HepG2 (cell line): ENCODE results near the gene SERTAD3. TPM values are rescaled to one million over a fixed set of nuclear protein-coding genes. Genes with fewer than 3 reads are reported as not detected.

Source experiments
- ATAC-seq: fragments of 200-7000 bp; cut with Tn5 transposase; 3 replicates; pipeline ENCODE4 v1.9.1; 2020; ENCODE audit warnings: mild to moderate bottlenecking, moderate library complexity
- BruUV-seq: library from RNA; stranded (reverse); fragments of 400-500 nt; replicated peaks from 2 replicates; lab custom pipeline; 2021; lab: Mats Ljungman, UMichigan
- CTCF ChIA-PET: fragments of 300-600 bp; formaldehyde crosslinking; extraction: SDS; loops from one replicate; lab custom pipeline; 2021; ENCODE audit warnings: low total read pairs, inconsistent platforms, low intra/inter-chr PET ratio; lab: Yijun Ruan, JAX
- POLR2A ChIA-PET: fragments of 350-600 bp; sonication (Branson Sonifier 250); formaldehyde crosslinking; loops from one replicate; lab custom pipeline; 2020; ENCODE audit warnings: antibody characterized with exemption, inconsistent platforms; lab: Yijun Ruan, JAX
- DNase-seq: peaks from one replicate; pipeline ENCODE4 v3.0.0-alpha.2; 2015; ENCODE audit warnings: low spot score
- FAIRE-seq: peaks from 3 replicates; lab custom pipeline; 2011; peaks lifted over from hg19 to GRCh38; lab: Jason Lieb, UNC
- H2AFZ ChIP-seq: one replicate; pipeline ENCODE4 v1.6.1; 2011; ENCODE audit warnings: low read length, inconsistent platforms
- H3K27ac ChIP-seq: fragments of 300-600 bp; 3 replicates; pipeline ENCODE4 v1.8.0; 2011; ENCODE audit warnings: mixed run types, mild to moderate bottlenecking, mixed read lengths, low read length, inconsistent platforms; ENCODE audit not compliant: insufficient read depth; ENCODE audit errors: extremely low read length
- H3K27me3 ChIP-seq, 2 experiments: fragments of 200-600 bp in 1 of 2; 2 replicates in 1 of 2; 3 replicates in 1 of 2; pipeline versions ENCODE4 v1.6.0 to v1.8.0; 2011; ENCODE audit warnings: low read length in 2 of 2, mild to moderate bottlenecking in 2 of 2, moderate library complexity in 2 of 2, inconsistent platforms in 1 of 2; ENCODE audit not compliant: insufficient read depth in 2 of 2, control insufficient read depth in 1 of 2
- H3K36me3 ChIP-seq, 2 experiments: fragments of 200-600 bp in 1 of 2; replicated peaks in 1 of 2; 2 replicates in 1 of 2; 3 replicates in 1 of 2; pipeline versions ENCODE4 v1.5.1 to v1.8.0; 2011; ENCODE audit warnings: low read length in 2 of 2, inconsistent platforms in 1 of 2; ENCODE audit not compliant: insufficient read depth in 2 of 2, control insufficient read depth in 1 of 2
- H3K4me1 ChIP-seq: 2 replicates; pipeline ENCODE4 v1.5.1; 2012; ENCODE audit warnings: low read length, inconsistent platforms; ENCODE audit not compliant: insufficient read depth
- H3K4me2 ChIP-seq: 2 replicates; pipeline ENCODE4 v1.6.0; 2011; ENCODE audit warnings: low read depth, low read length, inconsistent platforms
- H3K4me3 ChIP-seq, 3 experiments: fragments of 200-600 bp in 1 of 3; sonication (generic), shearing (Covaris generic) in 1 of 3; replicated peaks in 1 of 3; 2 replicates each; pipeline ENCODE4 v1.5.1; 2011 to 2016; ENCODE audit warnings: low read length in 3 of 3, inconsistent platforms in 2 of 3, low read depth in 2 of 3, mild to moderate bottlenecking in 2 of 3, control low read depth in 1 of 3, mixed read lengths in 1 of 3; ENCODE audit not compliant: insufficient read depth in 1 of 3
- H3K79me2 ChIP-seq: one replicate; pipeline ENCODE4 v1.6.1; 2011; ENCODE audit warnings: low read length, inconsistent platforms; ENCODE audit not compliant: insufficient read depth
- H3K9ac ChIP-seq: 2 replicates; pipeline ENCODE4 v1.6.0; 2011; ENCODE audit warnings: mild to moderate bottlenecking, low read depth, low read length, inconsistent platforms; ENCODE audit not compliant: insufficient read depth
- H3K9me3 ChIP-seq: 2 replicates; pipeline ENCODE4 v1.5.1; 2012; ENCODE audit warnings: mild to moderate bottlenecking, low read length
- H4K20me1 ChIP-seq: 2 replicates; pipeline ENCODE4 v1.6.0; 2011; ENCODE audit warnings: inconsistent platforms, mild to moderate bottlenecking, low read length, moderate library complexity; ENCODE audit not compliant: insufficient read depth
- ATF7 ChIP-seq, 2 experiments: fragments of 450-650 bp in 1 of 2; sonication (generic) in 1 of 2; formaldehyde crosslinking in 1 of 2; IDR thresholded peaks; 2 replicates each; pipeline versions ENCODE4 v1.4.0 to v1.6.1; 2016 to 2020; ENCODE audit warnings: antibody characterized with exemption in 1 of 2, mild to moderate bottlenecking in 1 of 2, missing genetic modification reagents in 1 of 2
- ATRX ChIP-seq: sonication (generic); formaldehyde crosslinking; IDR thresholded peaks from 2 replicates; pipeline ENCODE4 v1.4.0; 2020; ENCODE audit warnings: missing genetic modification reagents, borderline replicate concordance
- CREB1 ChIP-seq, 2 experiments: fragments of 450-650 bp in 1 of 2; IDR thresholded peaks; 2 replicates each; pipeline ENCODE4 v1.6.1; 2016 to 2017; ENCODE audit warnings: control low read depth in 1 of 2, mild to moderate bottlenecking in 1 of 2, missing compliant biosample characterization in 1 of 2, missing genetic modification characterization in 1 of 2
- FOXJ3 ChIP-seq: sonication (generic); formaldehyde crosslinking; IDR thresholded peaks from 2 replicates; pipeline ENCODE4 v1.4.0; 2020; ENCODE audit warnings: missing genetic modification reagents, mild to moderate bottlenecking, borderline replicate concordance
- MYC ChIP-seq: sonication (generic); formaldehyde crosslinking; IDR thresholded peaks from 2 replicates; pipeline ENCODE4 v1.9.0; 2021; ENCODE audit warnings: missing genetic modification reagents, borderline replicate concordance
- RFX3 ChIP-seq: IDR thresholded peaks from 2 replicates; pipeline ENCODE4 v1.6.1; 2016; ENCODE audit warnings: missing biosample characterization, missing genetic modification reagents
- SKI ChIP-seq: fragments of 450-650 bp; IDR thresholded peaks from one replicate; pipeline ENCODE4 v1.6.1; 2018; ENCODE audit warnings: mild to moderate bottlenecking; ENCODE audit not compliant: partially characterized antibody
- SMAD1 ChIP-seq: sonication (generic); formaldehyde crosslinking; IDR thresholded peaks from 2 replicates; pipeline ENCODE4 v1.4.0; 2020; ENCODE audit warnings: missing genetic modification reagents, low read depth, mild to moderate bottlenecking, borderline replicate concordance
- SOX6 ChIP-seq, 2 experiments: fragments of 450-650 bp in 1 of 2; sonication (generic) in 1 of 2; formaldehyde crosslinking in 1 of 2; IDR thresholded peaks; 2 replicates each; pipeline versions ENCODE4 v1.4.0 to v1.6.1; 2017 to 2020; ENCODE audit warnings: antibody characterized with exemption in 1 of 2, mild to moderate bottlenecking in 1 of 2, missing genetic modification reagents in 1 of 2
- ZMYM3 ChIP-seq: sonication (generic); formaldehyde crosslinking; IDR thresholded peaks from 2 replicates; pipeline ENCODE4 v1.5.1; 2020; ENCODE audit warnings: mild to moderate bottlenecking, missing genetic modification reagents
- WGBS: methylation state at CpG from one replicate; pipeline ENCODE4 v1.1.6; 2017; ENCODE audit warnings: low lambda C conversion rate; 5-methylcytosine and 5-hydroxymethylcytosine counted together
- in situ Hi-C: cut with HindIII; loops from 2 replicates; pipeline ENCODE4 v1.10.0; 2017; ENCODE audit warnings: low pct_unique_long_range_greater_than_20kb; ENCODE audit not compliant: extremely low pct_ligation_motif_present
- intact Hi-C: fragments of 100-400 bp; cut with micrococcal nuclease; formaldehyde crosslinking; loops from one replicate; pipeline ENCODE4 v1.10.0; 2022; ENCODE audit not compliant: unreplicated experiment
- polyA plus RNA-seq, 8 experiments: library from polyadenylated mRNA; depleted of rRNA in 3 of 8; stranded (reverse) in 7 of 8; unstranded in 1 of 8; fragments of >200 nt; fragmentation: Illumina TruSeq in 4 of 8; extraction: Trizol in 4 of 8; gene quantifications; 2 replicates each; pipeline versions ENCODE4 v1.2.1 to v1.2.3, GENCODE V29; 2011 to 2016; ENCODE audit warnings: low read depth in 4 of 8, missing spikeins in 1 of 8, mixed read lengths in 1 of 8; ENCODE audit not compliant: insufficient read depth in 1 of 8
- total RNA-seq, 5 experiments: library from RNA; depleted of rRNA; stranded (reverse); fragments of >200 nt; fragmentation: Illumina TruSeq; extraction: Trizol; gene quantifications; 2 replicates each; pipeline ENCODE4 v1.2.3, GENCODE V29; 2016; ENCODE audit warnings: low read depth in 1 of 5
- TF ChIP-seq, protein P1 (sequence below): sonication (generic); formaldehyde crosslinking; IDR thresholded peaks from 2 replicates; pipeline ENCODE4 v1.5.0; 2020; ENCODE audit warnings: missing genetic modification reagents
- TF ChIP-seq, protein P2 (sequence below): sonication (generic); formaldehyde crosslinking; IDR thresholded peaks from 2 replicates; pipeline ENCODE4 v1.5.1; 2020; ENCODE audit warnings: missing genetic modification reagents, mild to moderate bottlenecking, borderline replicate concordance
- TF ChIP-seq, protein P3 (sequence below): sonication (generic); formaldehyde crosslinking; conservative IDR thresholded peaks from 2 replicates; pipeline ENCODE4 v1.8.1; 2023; ENCODE audit warnings: missing genetic modification reagents

Gene SERTAD3
- total and polyA plus RNA-seq, 2 of the 13 experiments (the other 11 are each of a cell fraction or from before 2014, with no cell fraction given) = 9.6 to 16.9 TPM

DNA sequence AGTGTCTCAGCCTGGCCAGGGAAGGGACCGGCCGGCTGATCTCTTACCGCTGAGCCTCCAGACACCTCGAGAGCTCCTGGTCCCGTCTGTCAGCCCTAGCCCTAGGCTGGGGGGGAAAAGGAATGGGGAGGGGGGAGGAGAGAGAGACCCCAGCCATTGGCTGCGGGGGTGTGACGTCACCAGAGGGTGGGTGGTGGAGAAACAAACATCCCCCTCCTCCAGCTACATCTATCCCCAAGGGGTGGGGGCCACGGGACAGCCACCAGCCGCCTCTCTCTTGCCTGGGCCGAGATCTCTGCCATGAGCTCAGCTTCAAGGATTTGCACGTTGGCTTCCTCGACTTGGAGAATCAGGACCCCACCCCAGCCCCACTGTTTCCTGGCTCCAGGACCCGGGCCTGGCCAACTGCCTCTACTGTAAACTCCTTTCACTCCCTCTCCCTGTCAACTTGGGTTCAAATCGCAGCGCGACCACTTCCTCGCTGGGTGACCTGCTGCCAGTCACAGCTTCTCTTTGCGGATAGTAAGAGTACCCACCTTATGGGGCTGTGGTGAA, 30.8 kb downstream of the SERTAD3 start, which contains the start of gene PRX:
Gene PRX (minus strand): TSS at position 88 of the 555 bp plus-strand sequence. CDS start 5,446 bp downstream, outside the sequence.
- FAIRE-seq = no peak
- ChIA-PET POLR2A (interaction anchor here (1.2 to 1.6 kb wide), 2 partner anchors 10 to 30 kb away, joined by 3 to 4 read pairs; no protein-coding TSS in a partner anchor), CTCF (no interaction called here)
- H3K27me3 ChIP-seq = peaks cover 0 to 23% of the 10 kb centered on the region in 2 experiments; a peak in 3 of 5 replicates
- no peaks in the 10 kb centered on the region for H3K79me2 ChIP-seq
- no peaks in the 10 kb centered on the region for H4K20me1 ChIP-seq
- H2AFZ ChIP-seq = no peak within 1 kb of the TSS
- TF ChIP-seq, protein P1, sequence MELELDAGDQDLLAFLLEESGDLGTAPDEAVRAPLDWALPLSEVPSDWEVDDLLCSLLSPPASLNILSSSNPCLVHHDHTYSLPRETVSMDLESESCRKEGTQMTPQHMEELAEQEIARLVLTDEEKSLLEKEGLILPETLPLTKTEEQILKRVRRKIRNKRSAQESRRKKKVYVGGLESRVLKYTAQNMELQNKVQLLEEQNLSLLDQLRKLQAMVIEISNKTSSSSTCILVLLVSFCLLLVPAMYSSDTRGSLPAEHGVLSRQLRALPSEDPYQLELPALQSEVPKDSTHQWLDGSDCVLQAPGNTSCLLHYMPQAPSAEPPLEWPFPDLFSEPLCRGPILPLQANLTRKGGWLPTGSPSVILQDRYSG = no peak
- TF ChIP-seq MYC (CRISPR knock-in tag) (no peak), ZMYM3 (0 out of 2 replicates have a peak, but pooled peaks have one; percentile 6), ATF7 (IDR thresholded peaks at IDR 0.05) (peak; percentile 85), ATF7 (CRISPR knock-in tag; IDR thresholded peaks at IDR 0.05) (no peak), RFX3 (CRISPR knock-in tag) (no peak), ATRX (CRISPR knock-in tag) (no peak), SOX6 (IDR thresholded peaks at IDR 0.05) (no peak), SOX6 (CRISPR knock-in tag; IDR thresholded peaks at IDR 0.05) (no peak), SMAD1 (CRISPR knock-in tag) (no peak), SKI (no peak), CREB1 (IDR thresholded peaks at IDR 0.05) (peak; percentile 96), CREB1 (CRISPR knock-in tag; IDR thresholded peaks at IDR 0.05) (no peak), FOXJ3 (no peak)
- TF ChIP-seq, protein P2, sequence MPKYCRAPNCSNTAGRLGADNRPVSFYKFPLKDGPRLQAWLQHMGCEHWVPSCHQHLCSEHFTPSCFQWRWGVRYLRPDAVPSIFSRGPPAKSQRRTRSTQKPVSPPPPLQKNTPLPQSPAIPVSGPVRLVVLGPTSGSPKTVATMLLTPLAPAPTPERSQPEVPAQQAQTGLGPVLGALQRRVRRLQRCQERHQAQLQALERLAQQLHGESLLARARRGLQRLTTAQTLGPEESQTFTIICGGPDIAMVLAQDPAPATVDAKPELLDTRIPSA = no peak
- TF ChIP-seq, protein P3, sequence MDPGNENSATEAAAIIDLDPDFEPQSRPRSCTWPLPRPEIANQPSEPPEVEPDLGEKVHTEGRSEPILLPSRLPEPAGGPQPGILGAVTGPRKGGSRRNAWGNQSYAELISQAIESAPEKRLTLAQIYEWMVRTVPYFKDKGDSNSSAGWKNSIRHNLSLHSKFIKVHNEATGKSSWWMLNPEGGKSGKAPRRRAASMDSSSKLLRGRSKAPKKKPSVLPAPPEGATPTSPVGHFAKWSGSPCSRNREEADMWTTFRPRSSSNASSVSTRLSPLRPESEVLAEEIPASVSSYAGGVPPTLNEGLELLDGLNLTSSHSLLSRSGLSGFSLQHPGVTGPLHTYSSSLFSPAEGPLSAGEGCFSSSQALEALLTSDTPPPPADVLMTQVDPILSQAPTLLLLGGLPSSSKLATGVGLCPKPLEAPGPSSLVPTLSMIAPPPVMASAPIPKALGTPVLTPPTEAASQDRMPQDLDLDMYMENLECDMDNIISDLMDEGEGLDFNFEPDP (CRISPR knock-in tag) = no peak
- TF ChIP-seq, all 625 proteins: peak for 3
- Histone ChIP-seq H3K4me1 (peaks cover 55% of the 10 kb centered on the region), H3K4me2 (no peak within 1 kb of the TSS), H3K4me3 (no peak within 1 kb of the TSS), H3K9me3 (no peaks in the 10 kb centered on the region), H3K9ac (no peak within 1 kb of the TSS), H3K36me3 (no peaks in the 10 kb centered on the region), H3K27ac (no peak within 1 kb of the TSS)
- DNase-seq (no peak), ATAC-seq (no peak)
- intact Hi-C loops = no loop called here
- BruUV-seq = no TSS peak
- in situ Hi-C loops = no loop called here
- 43% methylated on average over 14 of the region's 18 CpGs for WGBS
